ENCODE measurements around the gene CHERP.
"Not testable (repeated sequence)": the region's sequence is repeated elsewhere in the genome, so short reads cannot be mapped to it uniquely, and the experiment has no call there.

The CHERP gene

DNA sequence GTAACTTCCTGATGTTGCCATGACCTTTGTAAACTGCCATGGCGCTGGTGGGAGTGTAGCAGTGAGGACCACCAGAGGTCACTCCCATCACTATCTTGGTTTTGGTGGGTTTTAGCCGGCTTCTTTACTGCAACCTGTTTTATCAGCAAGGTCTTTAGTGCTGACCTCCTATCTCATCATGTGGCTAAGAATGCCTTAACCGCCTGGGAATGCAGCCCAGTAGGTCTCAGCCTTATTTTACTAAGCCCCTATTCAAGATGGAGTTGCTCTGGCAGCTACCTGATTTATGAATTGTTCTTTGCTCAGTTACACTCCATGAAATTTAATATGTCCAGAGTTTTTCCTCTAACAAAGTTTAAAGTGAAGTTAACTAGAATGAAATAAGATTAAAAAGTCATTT lies 65.8 kb downstream of the CHERP start:
- DNase-seq (ENCODE audit: low read depth in 2 of 2) = no peak

DNA sequence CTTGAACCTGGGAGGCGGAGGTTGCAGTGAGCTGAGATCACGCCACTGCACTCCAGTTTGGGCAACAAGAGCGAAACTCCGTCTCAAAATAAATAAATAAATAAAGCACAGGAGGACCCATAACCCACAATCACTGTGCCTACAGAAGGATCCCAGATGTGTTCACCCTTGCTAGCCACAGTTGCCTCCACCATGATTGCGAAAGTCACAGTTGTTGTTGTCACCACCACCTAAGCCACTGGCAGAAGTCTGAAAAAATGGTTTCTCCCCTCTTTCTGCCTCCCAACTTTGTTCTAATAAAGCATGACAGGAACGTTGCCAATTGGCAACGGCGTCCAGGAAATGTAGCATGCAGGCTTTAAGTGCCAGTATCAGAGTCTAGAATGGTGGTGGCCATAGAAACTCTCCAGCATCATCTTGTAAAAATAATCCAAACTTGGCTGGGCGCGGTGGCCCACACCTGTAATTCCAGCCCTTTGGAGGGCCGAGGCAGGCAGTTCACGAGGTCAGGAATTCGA lies 68.3 kb downstream of the CHERP start:
- no peak for DNase-seq (ENCODE audit: low read depth in 2 of 2)

DNA sequence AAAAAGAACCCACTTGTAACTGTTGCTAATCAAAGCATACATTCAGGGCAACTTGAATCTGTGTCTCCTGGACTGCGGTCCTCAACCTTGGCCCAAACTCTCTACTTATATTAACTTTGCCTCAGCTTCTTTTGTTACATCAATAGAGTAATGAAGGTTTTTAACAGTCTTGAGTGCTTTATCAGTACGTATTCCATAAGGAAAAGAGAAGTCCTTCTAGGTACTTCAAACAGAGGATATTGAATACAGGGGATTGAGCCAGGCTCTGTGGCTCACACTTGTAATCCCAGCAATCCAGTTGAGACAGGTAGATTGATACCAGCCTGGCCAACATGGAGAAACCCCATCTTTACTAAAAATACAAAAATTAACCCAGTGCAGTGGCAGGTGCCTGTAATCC lies 69.2 kb downstream of the CHERP start:
- DNase-seq (ENCODE audit: low read depth in 2 of 2) = no peak

GRCh38 chr19:16472559-16472899 lies 69.7 kb downstream of the CHERP start:
- DNase-seq (ENCODE audit: low read depth in 2 of 2) = not testable (repeated sequence)

DNA sequence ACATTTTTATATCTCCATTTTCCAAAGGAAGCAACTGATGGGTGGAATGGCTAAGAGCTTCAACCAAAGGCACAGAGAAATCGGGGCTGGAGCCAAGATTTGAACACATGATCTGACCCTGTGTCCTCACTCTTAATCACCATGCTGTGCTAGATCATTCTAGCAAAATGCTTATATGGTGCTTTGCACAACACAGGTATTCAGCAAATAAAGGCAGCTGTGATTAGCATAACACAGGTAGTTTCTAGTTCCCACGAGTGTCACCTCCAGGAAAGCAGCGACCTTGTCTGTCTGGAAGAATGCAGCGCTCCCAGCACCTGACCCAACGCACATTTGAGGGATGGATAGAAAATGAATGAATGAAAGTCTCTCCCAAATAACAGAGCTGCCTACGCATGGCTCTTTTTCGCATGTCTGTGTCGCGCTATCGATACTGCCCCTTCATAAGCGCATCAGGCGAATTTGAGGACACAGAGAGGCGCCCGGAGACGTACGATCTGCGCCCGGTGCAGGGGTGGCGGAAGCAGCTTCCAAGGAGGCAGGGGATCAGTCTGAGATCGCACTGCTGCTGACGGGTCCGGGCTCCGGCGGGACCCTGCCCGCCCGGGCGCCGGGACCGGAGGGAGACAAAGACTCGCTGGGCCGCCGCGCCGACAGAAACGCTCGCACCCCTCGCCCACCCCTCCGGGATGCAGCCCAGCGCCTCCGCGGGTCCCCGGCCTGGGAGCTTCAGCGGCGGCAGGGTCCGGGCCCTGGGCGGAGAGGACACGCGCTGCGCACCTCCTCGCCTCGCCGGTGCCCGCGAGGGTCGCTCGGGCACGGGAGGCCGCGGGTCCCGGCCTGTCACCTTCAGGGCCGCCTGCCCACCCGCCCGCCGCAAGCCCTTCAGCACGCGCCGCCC lies 71.1 kb downstream of the CHERP start:
- DNase-seq (ENCODE audit: low read depth in 2 of 2) = peak in 1 of 2 donors; percentile 4

DNA sequence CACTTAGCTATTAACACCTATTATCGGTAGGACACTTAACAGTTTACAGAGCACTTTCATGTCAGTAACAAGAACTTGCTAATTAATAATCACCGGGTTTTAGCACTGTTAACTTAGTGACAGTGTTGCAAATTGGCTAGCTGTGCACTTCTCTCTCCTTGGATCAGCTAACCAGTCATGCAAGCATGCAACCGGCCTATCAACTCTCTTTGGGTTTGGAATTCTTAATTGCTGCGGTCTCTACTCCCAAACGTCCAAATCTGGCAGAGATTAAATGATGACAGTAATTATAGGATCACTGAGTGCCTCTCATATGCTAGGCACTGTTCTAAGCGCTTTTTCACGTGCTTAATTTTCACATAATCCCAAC lies 71.7 kb downstream of the CHERP start:
- no peak for DNase-seq (ENCODE audit: low read depth in 2 of 2)
